HepG2 (cell line): ENCODE results near the gene SP4. TPM values are rescaled to one million over a fixed set of nuclear protein-coding genes. Genes with fewer than 3 reads are reported as not detected.

Experiments
- ATAC-seq: fragments of 200-7000 bp; cut with Tn5 transposase; 3 replicates; pipeline ENCODE4 v1.9.1; 2020; ENCODE audit warnings: mild to moderate bottlenecking, moderate library complexity
- BruUV-seq: library from RNA; stranded (reverse); fragments of 400-500 nt; replicated peaks from 2 replicates; lab custom pipeline; 2021; lab: Mats Ljungman, UMichigan
- CTCF ChIA-PET: fragments of 300-600 bp; formaldehyde crosslinking; extraction: SDS; loops from one replicate; lab custom pipeline; 2021; ENCODE audit warnings: low total read pairs, inconsistent platforms, low intra/inter-chr PET ratio; lab: Yijun Ruan, JAX
- POLR2A ChIA-PET: fragments of 350-600 bp; sonication (Branson Sonifier 250); formaldehyde crosslinking; loops from one replicate; lab custom pipeline; 2020; ENCODE audit warnings: antibody characterized with exemption, inconsistent platforms; lab: Yijun Ruan, JAX
- DNase-seq: peaks from one replicate; pipeline ENCODE4 v3.0.0-alpha.2; 2015; ENCODE audit warnings: low spot score
- FAIRE-seq: peaks from 3 replicates; lab custom pipeline; 2011; peaks lifted over from hg19 to GRCh38; lab: Jason Lieb, UNC
- H2AFZ ChIP-seq: one replicate; pipeline ENCODE4 v1.6.1; 2011; ENCODE audit warnings: low read length, inconsistent platforms
- H3K27ac ChIP-seq: fragments of 300-600 bp; 3 replicates; pipeline ENCODE4 v1.8.0; 2011; ENCODE audit warnings: mixed run types, mild to moderate bottlenecking, mixed read lengths, low read length, inconsistent platforms; ENCODE audit not compliant: insufficient read depth; ENCODE audit errors: extremely low read length
- H3K27me3 ChIP-seq, 2 experiments: fragments of 200-600 bp in 1 of 2; 2 replicates in 1 of 2; 3 replicates in 1 of 2; pipeline versions ENCODE4 v1.6.0 to v1.8.0; 2011; ENCODE audit warnings: low read length in 2 of 2, mild to moderate bottlenecking in 2 of 2, moderate library complexity in 2 of 2, inconsistent platforms in 1 of 2; ENCODE audit not compliant: insufficient read depth in 2 of 2, control insufficient read depth in 1 of 2
- H3K36me3 ChIP-seq, 2 experiments: fragments of 200-600 bp in 1 of 2; replicated peaks in 1 of 2; 2 replicates in 1 of 2; 3 replicates in 1 of 2; pipeline versions ENCODE4 v1.5.1 to v1.8.0; 2011; ENCODE audit warnings: low read length in 2 of 2, inconsistent platforms in 1 of 2; ENCODE audit not compliant: insufficient read depth in 2 of 2, control insufficient read depth in 1 of 2
- H3K4me1 ChIP-seq: 2 replicates; pipeline ENCODE4 v1.5.1; 2012; ENCODE audit warnings: low read length, inconsistent platforms; ENCODE audit not compliant: insufficient read depth
- H3K4me2 ChIP-seq: 2 replicates; pipeline ENCODE4 v1.6.0; 2011; ENCODE audit warnings: low read depth, low read length, inconsistent platforms
- H3K4me3 ChIP-seq, 3 experiments: fragments of 200-600 bp in 1 of 3; sonication (generic), shearing (Covaris generic) in 1 of 3; replicated peaks in 1 of 3; 2 replicates each; pipeline ENCODE4 v1.5.1; 2011 to 2016; ENCODE audit warnings: low read length in 3 of 3, inconsistent platforms in 2 of 3, low read depth in 2 of 3, mild to moderate bottlenecking in 2 of 3, control low read depth in 1 of 3, mixed read lengths in 1 of 3; ENCODE audit not compliant: insufficient read depth in 1 of 3
- H3K79me2 ChIP-seq: one replicate; pipeline ENCODE4 v1.6.1; 2011; ENCODE audit warnings: low read length, inconsistent platforms; ENCODE audit not compliant: insufficient read depth
- H3K9ac ChIP-seq: 2 replicates; pipeline ENCODE4 v1.6.0; 2011; ENCODE audit warnings: mild to moderate bottlenecking, low read depth, low read length, inconsistent platforms; ENCODE audit not compliant: insufficient read depth
- H3K9me3 ChIP-seq: 2 replicates; pipeline ENCODE4 v1.5.1; 2012; ENCODE audit warnings: mild to moderate bottlenecking, low read length
- H4K20me1 ChIP-seq: 2 replicates; pipeline ENCODE4 v1.6.0; 2011; ENCODE audit warnings: inconsistent platforms, mild to moderate bottlenecking, low read length, moderate library complexity; ENCODE audit not compliant: insufficient read depth
- ARID2 ChIP-seq: sonication (generic); formaldehyde crosslinking; IDR thresholded peaks from 2 replicates; pipeline ENCODE4 v1.8.1; 2022; ENCODE audit warnings: mild to moderate bottlenecking, missing genetic modification reagents, borderline replicate concordance
- CAMTA2 ChIP-seq: sonication (generic); formaldehyde crosslinking; IDR thresholded peaks from 2 replicates; pipeline ENCODE4 v1.4.0; 2020; ENCODE audit warnings: mild to moderate bottlenecking, missing genetic modification reagents, borderline replicate concordance
- CTCF ChIP-seq: sonication (generic); formaldehyde crosslinking; IDR thresholded peaks from 2 replicates; pipeline ENCODE4 v1.5.0; 2020; ENCODE audit warnings: mild to moderate bottlenecking, missing genetic modification reagents, moderate library complexity
- HOXA7 ChIP-seq: sonication (generic); formaldehyde crosslinking; IDR thresholded peaks from 2 replicates; pipeline ENCODE4 v1.8.1; 2022; ENCODE audit warnings: mild to moderate bottlenecking, missing genetic modification reagents, moderate library complexity
- JUN ChIP-seq: sonication (generic); formaldehyde crosslinking; IDR thresholded peaks from 2 replicates; pipeline ENCODE4 v1.4.0; 2020; ENCODE audit warnings: mild to moderate bottlenecking, missing genetic modification reagents
- JUND ChIP-seq: sonication (generic); formaldehyde crosslinking; IDR thresholded peaks from 2 replicates; pipeline ENCODE4 v1.8.0; 2022; ENCODE audit warnings: mild to moderate bottlenecking, missing genetic modification reagents
- NFIB ChIP-seq: sonication (generic); formaldehyde crosslinking; IDR thresholded peaks from 2 replicates; pipeline ENCODE4 v1.9.0; 2021; ENCODE audit warnings: missing genetic modification reagents, mild to moderate bottlenecking, borderline replicate concordance
- NR2C2 ChIP-seq: sonication (generic); formaldehyde crosslinking; IDR thresholded peaks from 2 replicates; pipeline ENCODE4 v1.4.0; 2020; ENCODE audit warnings: missing genetic modification reagents, mild to moderate bottlenecking, moderate library complexity, borderline replicate concordance
- SIN3A ChIP-seq: IDR thresholded peaks from 2 replicates; pipeline ENCODE4 v1.6.1; 2011; ENCODE audit warnings: low read depth, mild to moderate bottlenecking, control low read depth, low read length, borderline replicate concordance
- SIX4 ChIP-seq: sonication (generic); formaldehyde crosslinking; IDR thresholded peaks from 2 replicates; pipeline ENCODE4 v1.4.0; 2020; ENCODE audit warnings: missing genetic modification reagents
- ZNF224 ChIP-seq: sonication (generic); formaldehyde crosslinking; IDR thresholded peaks from 2 replicates; pipeline ENCODE4 v1.5.0; 2020; ENCODE audit warnings: mild to moderate bottlenecking, missing genetic modification reagents
- ZNF230 ChIP-seq: sonication (generic); formaldehyde crosslinking; IDR thresholded peaks from 2 replicates; pipeline ENCODE4 v1.4.0; 2020; ENCODE audit warnings: mild to moderate bottlenecking, missing genetic modification reagents
- ZNF761 ChIP-seq: sonication (generic); formaldehyde crosslinking; conservative IDR thresholded peaks from 2 replicates; pipeline ENCODE4 v1.4.0; 2020; ENCODE audit warnings: mild to moderate bottlenecking, missing genetic modification reagents
- ZNF777 ChIP-seq: sonication (generic); formaldehyde crosslinking; IDR thresholded peaks from 2 replicates; pipeline ENCODE4 v1.4.0; 2020; ENCODE audit warnings: missing genetic modification reagents
- ZSCAN30 ChIP-seq: sonication (generic); formaldehyde crosslinking; IDR thresholded peaks from 2 replicates; pipeline ENCODE4 v1.5.0; 2020; ENCODE audit warnings: mild to moderate bottlenecking, missing genetic modification reagents
- WGBS: methylation state at CpG from one replicate; pipeline ENCODE4 v1.1.6; 2017; ENCODE audit warnings: low lambda C conversion rate; 5-methylcytosine and 5-hydroxymethylcytosine counted together
- in situ Hi-C: cut with HindIII; loops from 2 replicates; pipeline ENCODE4 v1.10.0; 2017; ENCODE audit warnings: low pct_unique_long_range_greater_than_20kb; ENCODE audit not compliant: extremely low pct_ligation_motif_present
- intact Hi-C: fragments of 100-400 bp; cut with micrococcal nuclease; formaldehyde crosslinking; loops from one replicate; pipeline ENCODE4 v1.10.0; 2022; ENCODE audit not compliant: unreplicated experiment
- polyA plus RNA-seq, 8 experiments: library from polyadenylated mRNA; depleted of rRNA in 3 of 8; stranded (reverse) in 7 of 8; unstranded in 1 of 8; fragments of >200 nt; fragmentation: Illumina TruSeq in 4 of 8; extraction: Trizol in 4 of 8; gene quantifications; 2 replicates each; pipeline versions ENCODE4 v1.2.1 to v1.2.3, GENCODE V29; 2011 to 2016; ENCODE audit warnings: low read depth in 4 of 8, missing spikeins in 1 of 8, mixed read lengths in 1 of 8; ENCODE audit not compliant: insufficient read depth in 1 of 8
- total RNA-seq, 5 experiments: library from RNA; depleted of rRNA; stranded (reverse); fragments of >200 nt; fragmentation: Illumina TruSeq; extraction: Trizol; gene quantifications; 2 replicates each; pipeline ENCODE4 v1.2.3, GENCODE V29; 2016; ENCODE audit warnings: low read depth in 1 of 5
- TF ChIP-seq, protein P1 (sequence below): sonication (generic); formaldehyde crosslinking; conservative IDR thresholded peaks from 2 replicates; pipeline ENCODE4 v1.8.0; 2022; ENCODE audit warnings: missing genetic modification reagents

Gene SP4
- total and polyA plus RNA-seq, 2 of the 13 experiments (the other 11 are each of a cell fraction or from before 2014, with no cell fraction given), result 2.7 to 4.8 TPM

GRCh38 chr7:21448974-21449373 is 21.1 kb downstream of the SP4 start:
- H2AFZ ChIP-seq, result no peak overlapping the region
- no peak for DNase-seq
- in situ Hi-C loops, result no loop called here
- H3K79me2 ChIP-seq, result no peaks in the 10 kb centered on the region
- intact Hi-C loops, result no loop called here
- H3K9me3 ChIP-seq, result peaks cover 27% of the 10 kb centered on the region
- ChIA-PET POLR2A (no interaction called here), CTCF (no interaction called here)
- H4K20me1 ChIP-seq, result no peaks in the 10 kb centered on the region; the same call in 1 of the 2 replicates
- no peak overlapping the region for H3K4me3 ChIP-seq
- no peaks in the 10 kb centered on the region for H3K27me3 ChIP-seq
- TF ChIP-seq, protein P1, sequence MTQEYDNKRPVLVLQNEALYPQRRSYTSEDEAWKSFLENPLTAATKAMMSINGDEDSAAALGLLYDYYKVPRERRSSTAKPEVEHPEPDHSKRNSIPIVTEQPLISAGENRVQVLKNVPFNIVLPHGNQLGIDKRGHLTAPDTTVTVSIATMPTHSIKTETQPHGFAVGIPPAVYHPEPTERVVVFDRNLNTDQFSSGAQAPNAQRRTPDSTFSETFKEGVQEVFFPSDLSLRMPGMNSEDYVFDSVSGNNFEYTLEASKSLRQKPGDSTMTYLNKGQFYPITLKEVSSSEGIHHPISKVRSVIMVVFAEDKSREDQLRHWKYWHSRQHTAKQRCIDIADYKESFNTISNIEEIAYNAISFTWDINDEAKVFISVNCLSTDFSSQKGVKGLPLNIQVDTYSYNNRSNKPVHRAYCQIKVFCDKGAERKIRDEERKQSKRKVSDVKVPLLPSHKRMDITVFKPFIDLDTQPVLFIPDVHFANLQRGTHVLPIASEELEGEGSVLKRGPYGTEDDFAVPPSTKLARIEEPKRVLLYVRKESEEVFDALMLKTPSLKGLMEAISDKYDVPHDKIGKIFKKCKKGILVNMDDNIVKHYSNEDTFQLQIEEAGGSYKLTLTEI (CRISPR knock-in tag), result no peak
- TF ChIP-seq NR2C2 (no peak), ZNF761 (CRISPR knock-in tag) (no peak), ARID2 (CRISPR knock-in tag) (no peak), ZNF230 (CRISPR knock-in tag) (no peak), ZNF224 (CRISPR knock-in tag) (no peak), CTCF (no peak), ZSCAN30 (CRISPR knock-in tag) (no peak), SIN3A (no peak), NFIB (CRISPR knock-in tag) (no peak), CAMTA2 (CRISPR knock-in tag) (no peak), ZNF777 (CRISPR knock-in tag) (no peak), HOXA7 (CRISPR knock-in tag) (no peak), JUN (CRISPR knock-in tag) (no peak), JUND (no peak), SIX4 (CRISPR knock-in tag) (no peak)
- ATAC-seq, result no peak
- H3K36me3 ChIP-seq, result no peaks in the 10 kb centered on the region
- no peak overlapping the region for H3K27ac ChIP-seq
- WGBS, result 95% methylated on average over 6 of the region's 6 CpGs
- H3K9ac ChIP-seq, result no peak overlapping the region
- FAIRE-seq, result no peak
- no peak overlapping the region for H3K4me2 ChIP-seq
- no peaks in the 10 kb centered on the region for H3K4me1 ChIP-seq
- BruUV-seq, result no TSS peak
